ENCODE measurements around the gene RERE.

GRCh38 chr1:8439015-8439702 lies 378.3 kb downstream of the RERE start:
- no peak for TF ChIP-seq POLR2A (IDR thresholded peaks at IDR 0.05)
- TF ChIP-seq, protein P1, sequence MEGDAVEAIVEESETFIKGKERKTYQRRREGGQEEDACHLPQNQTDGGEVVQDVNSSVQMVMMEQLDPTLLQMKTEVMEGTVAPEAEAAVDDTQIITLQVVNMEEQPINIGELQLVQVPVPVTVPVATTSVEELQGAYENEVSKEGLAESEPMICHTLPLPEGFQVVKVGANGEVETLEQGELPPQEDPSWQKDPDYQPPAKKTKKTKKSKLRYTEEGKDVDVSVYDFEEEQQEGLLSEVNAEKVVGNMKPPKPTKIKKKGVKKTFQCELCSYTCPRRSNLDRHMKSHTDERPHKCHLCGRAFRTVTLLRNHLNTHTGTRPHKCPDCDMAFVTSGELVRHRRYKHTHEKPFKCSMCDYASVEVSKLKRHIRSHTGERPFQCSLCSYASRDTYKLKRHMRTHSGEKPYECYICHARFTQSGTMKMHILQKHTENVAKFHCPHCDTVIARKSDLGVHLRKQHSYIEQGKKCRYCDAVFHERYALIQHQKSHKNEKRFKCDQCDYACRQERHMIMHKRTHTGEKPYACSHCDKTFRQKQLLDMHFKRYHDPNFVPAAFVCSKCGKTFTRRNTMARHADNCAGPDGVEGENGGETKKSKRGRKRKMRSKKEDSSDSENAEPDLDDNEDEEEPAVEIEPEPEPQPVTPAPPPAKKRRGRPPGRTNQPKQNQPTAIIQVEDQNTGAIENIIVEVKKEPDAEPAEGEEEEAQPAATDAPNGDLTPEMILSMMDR (IDR thresholded peaks at IDR 0.05), result no peak

Data from uterus (tissue), 2 donors.